Measurements from ENCODE around the gene SLC16A8.

DNA sequence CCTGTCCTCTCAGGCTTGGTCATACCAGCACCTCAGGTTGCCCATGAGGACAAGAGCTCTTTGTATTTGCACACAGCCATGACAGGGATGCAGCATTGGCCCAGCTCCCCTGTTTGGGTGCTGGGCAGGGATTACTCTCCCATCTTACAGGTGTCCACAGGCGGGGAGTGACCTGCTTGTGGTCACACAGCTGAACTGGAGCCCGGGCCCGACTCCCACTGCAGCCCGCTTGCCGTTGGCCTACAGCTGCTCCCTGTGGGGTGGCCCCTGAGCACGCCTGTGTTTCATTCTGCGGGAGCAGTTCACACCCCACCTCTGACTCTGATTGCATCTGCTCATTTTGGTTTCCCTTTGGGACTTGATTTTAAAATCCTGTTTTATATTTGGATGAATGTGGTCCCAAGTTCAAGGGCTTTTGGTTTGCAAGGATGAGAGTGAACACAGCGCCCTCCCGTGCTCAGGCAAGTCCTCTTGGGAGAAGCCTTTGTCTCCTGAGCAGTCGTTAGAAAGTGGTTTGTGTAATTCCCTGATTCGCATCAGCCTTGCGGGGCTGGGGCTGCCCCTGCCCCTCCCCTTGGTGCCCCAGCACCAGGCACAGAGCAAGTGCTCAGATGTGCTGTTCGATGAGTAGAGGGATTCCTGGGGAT is 17.5 kb downstream of the SLC16A8 start:
- no peak for TF ChIP-seq POLR2A (IDR thresholded peaks at IDR 0.05)
- TF ChIP-seq, protein P1, sequence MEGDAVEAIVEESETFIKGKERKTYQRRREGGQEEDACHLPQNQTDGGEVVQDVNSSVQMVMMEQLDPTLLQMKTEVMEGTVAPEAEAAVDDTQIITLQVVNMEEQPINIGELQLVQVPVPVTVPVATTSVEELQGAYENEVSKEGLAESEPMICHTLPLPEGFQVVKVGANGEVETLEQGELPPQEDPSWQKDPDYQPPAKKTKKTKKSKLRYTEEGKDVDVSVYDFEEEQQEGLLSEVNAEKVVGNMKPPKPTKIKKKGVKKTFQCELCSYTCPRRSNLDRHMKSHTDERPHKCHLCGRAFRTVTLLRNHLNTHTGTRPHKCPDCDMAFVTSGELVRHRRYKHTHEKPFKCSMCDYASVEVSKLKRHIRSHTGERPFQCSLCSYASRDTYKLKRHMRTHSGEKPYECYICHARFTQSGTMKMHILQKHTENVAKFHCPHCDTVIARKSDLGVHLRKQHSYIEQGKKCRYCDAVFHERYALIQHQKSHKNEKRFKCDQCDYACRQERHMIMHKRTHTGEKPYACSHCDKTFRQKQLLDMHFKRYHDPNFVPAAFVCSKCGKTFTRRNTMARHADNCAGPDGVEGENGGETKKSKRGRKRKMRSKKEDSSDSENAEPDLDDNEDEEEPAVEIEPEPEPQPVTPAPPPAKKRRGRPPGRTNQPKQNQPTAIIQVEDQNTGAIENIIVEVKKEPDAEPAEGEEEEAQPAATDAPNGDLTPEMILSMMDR (IDR thresholded peaks at IDR 0.05): no peak

Measured in gastroesophageal sphincter (tissue), 3 donors.